Effector CD8-positive, alpha-beta T cell (primary cell): ENCODE results near the gene RASEF.

ENCODE experiments used
- DNase-seq: peaks from one replicate; lab custom pipeline; 2025; lab: John Stamatoyannopoulos, UW

Gene RASEF

GRCh38 chr9:83012922-83013838 lies 49.8 kb downstream of the RASEF start:
- no peak for DNase-seq

- DNase-seq = no peak
Observed at GRCh38 chr9:83012168-83012921, 50.6 kb downstream of the RASEF start.

DNA sequence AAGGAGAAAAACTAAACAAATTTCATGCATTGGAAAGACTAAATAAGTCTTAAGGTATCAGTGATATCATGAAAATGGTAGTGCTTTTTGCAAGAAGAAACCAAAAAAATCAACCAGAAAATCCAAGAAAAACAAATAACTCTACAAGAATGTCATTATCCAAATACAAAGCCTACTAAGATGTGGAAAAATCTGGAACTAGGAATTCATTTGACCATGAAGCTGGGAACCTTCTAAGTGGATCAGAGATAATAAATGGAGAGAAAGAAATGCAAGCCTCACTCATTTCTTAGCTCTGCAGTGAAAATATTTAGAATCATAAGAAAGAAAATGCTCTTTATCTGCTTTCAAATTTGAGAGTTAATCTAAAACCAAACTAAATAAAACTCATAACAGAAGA lies 51.3 kb downstream of the RASEF start:
- DNase-seq = no peak

DNA sequence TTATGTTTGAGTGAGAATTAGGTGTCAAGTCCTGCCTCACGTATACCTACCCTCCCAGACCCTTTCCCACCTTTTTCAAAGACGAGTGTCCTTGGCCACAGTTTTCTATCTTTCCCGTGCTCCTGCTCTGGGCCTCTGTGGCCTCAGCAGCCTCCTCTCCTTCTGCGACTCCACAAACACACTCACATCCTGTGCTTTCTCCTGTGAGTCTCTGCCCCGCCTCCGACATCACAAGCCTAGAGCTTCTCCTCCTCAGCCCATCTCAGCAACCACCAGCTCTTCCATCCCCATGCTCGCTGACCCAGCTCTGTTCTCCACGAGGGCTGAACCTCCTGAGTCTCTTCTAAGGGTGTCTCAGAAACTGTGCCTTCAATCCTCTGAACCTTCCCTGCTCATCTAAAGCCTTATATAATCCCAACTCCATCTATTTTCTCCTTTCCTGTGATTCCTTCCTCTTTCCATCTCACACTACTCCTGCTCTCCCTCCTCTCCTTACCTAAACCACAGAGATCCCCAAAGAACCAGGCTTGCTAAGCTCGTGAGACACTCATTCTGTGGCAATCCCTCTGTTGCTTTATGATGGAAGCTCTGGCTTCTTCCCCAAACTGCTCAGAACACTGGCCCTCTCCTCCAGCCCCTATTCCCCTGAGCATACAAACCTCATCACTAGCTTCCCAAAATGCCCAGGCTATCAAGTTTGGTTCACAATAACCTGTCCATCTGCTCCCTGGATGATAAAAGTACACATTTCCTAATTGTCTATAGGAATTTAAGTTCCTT lies 55.2 kb downstream of the RASEF start:
- no peak for DNase-seq

DNA sequence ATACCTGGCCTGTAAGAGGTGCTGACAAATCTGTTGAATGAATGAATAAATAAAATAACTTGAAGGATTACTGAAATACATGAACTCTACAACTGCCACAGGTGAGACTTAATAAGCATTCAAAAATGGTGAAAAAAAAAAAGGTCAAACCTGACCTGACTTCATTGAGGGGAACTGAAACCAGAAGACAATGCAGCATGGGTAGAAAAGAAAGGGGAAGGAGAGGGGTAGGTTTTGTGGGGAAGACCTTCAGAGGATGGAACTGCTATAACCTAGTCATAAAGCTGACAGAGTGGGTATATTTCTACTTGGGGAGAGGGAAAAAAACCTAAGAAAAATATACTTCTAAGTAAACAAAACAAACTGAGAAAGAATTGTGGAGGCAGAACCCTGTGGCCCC lies 56.6 kb downstream of the RASEF start:
- DNase-seq = no peak

- no peak for DNase-seq
Observed at GRCh38 chr9:83005963-83006362, 57.0 kb downstream of the RASEF start.

GRCh38 chr9:83005361-83005760 lies 57.6 kb downstream of the RASEF start:
- DNase-seq = no peak

DNA sequence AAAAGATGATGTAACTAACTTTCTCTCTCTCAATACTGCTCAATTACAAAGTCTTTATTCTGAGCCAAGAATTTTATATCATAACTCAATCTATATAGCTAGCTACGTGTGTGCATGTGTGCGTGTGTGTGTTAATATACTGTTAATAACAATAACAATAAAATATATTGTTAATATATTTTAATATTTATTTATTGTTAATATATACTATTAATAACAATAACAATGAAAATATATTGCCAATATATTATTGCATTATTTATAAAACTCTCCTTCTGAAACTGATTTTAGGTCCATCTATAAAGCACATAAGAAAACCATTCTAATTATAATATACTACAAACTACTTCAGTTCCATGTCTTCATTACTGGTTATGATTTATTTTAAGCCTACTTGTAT lies 60.6 kb downstream of the RASEF start:
- no peak for DNase-seq

DNA sequence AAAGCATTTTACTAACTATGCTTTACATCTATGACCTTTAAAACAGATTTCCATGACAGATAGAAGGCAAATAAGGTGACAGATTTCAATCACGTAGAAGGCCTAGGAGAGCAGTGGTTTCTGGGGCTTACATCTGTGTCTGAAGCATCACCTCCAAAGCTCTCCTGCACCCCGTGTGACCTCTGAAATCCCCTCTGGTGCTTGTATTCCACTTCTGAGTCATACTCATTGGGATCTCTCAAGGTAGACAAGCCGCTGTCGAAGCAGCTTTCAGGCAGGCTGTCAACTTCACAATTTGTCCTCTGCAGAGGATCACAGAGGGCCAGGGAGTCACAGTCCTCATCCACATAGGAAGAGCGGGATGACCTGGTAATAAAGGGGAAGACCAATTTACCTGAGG lies 62.2 kb downstream of the RASEF start:
- DNase-seq = no peak

- no peak for DNase-seq
Observed at GRCh38 chr9:82998409-82998808, 64.5 kb downstream of the RASEF start.

DNA sequence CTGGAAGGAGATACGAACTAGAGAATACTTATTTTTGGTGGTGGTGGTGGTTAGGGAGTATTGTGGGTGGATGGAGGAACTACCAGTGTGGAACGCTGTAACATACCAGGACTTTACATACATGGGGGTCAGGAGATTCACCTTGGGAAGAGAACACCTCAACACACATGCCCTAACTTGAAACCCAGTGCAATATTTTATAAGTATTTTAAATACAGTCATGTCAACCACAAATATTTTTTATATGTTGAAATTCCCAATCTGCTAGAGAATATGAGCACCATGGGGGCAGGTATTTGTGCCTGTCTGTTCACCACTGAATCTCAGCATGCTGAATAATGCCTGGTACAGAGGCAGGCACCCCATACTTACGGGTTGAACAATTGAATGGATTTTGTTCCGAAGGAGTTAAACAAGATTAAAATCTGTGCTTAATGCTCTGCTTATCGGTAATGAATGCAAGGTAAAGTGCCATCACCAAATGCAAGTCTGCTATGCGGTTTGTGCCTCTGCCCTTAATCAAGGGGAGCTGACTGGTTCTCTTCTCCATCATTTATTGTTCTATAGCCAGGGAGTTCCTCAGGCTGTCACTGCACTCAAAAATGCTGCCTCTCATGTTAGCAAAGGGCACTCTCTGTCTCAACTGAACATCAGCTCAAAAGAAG lies 65.3 kb downstream of the RASEF start:
- no peak for DNase-seq

- no peak for DNase-seq
Observed at GRCh38 chr9:82996941-82997340, 66.0 kb downstream of the RASEF start.

DNA sequence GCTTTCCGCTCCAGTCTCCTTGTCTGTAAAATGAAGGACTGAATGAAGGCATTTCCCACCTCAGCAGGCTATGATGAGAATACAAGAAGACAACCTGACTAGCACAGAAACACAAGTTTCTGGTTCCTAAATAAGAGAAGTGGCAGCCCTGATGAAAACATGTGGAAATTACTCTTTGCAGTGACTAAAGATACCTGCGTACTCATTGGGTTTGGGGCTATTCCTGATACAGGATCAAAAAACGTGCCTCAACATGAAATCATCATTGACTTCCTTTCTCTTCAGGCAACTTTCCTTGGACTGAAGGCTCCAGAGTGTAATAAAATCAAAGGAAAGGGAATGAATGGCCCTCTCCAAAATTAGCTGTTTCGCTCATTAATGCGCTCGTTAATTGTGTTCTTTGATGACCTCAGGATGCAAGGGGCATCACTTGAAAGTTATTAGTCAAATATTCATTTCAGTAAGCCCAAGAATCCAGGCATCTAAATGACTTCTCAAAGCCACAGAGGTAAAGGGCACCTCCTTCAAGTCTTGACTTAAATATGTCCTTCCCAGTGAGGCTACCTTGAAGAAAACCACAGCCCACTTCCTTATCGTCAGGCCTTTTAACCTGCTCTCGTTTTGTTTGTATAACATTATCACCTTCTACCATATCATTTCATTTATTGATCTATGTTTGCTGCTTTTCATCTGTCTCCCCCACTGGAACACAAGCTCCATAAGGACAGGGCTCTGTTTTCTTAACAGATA lies 68.9 kb downstream of the RASEF start:
- DNase-seq = no peak

DNA sequence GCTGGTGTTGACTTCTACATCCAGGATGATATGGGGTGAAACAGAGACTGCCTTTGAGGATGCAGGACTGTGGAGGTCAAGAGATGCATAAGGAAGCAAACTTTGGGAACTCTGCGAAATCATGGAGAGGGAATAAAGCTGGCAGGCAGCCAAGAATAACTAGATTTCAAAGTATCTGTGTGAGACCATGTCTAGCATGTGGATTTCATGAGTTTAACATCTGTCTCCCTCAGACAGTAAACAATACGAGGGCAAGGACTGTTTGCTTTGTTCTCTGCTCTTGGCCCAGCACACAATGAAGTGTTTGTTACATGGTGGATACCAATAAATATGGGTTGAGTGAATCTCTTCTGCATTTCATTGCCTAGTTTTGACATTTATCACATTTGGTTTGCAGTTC lies 71.3 kb downstream of the RASEF start:
- no peak for DNase-seq

DNA sequence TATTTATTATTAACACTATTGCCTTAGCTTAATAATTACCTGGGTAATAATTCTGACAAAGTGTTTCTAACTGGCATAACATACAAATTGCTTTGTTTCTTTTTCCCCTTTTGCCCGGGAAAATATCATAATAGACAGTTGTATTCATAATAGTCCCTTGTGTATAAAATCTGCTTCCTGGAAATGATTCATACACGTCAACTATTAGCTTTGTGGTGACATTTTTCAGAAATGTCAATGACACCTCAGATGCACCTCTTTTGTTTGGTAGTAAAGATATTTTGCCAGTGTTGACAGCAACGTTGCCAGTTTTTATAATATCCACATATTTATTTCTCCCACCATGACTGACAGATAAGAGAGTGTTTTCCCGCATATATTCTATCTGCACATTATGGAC lies 73.0 kb downstream of the RASEF start:
- DNase-seq = no peak

DNA sequence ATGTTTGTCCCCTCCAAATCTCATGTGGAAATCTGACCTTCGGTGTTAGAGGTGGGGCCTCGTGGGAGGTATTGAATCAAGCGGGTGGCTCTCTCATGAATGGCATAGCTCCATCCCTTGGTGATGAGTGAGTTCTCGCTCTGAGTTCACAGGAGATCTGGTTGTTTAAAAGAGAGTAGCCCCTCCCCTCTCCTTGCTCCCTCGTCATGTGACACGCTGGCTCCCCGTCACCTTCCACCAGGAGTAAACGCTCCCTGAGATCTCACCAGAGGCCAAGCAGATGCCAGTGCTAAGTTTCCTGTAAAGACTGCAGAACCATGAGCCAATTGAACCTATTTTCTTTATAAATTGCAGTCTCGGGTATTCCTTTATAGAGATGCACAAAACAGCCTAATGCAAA lies 74.5 kb downstream of the RASEF start:
- DNase-seq = no peak

DNA sequence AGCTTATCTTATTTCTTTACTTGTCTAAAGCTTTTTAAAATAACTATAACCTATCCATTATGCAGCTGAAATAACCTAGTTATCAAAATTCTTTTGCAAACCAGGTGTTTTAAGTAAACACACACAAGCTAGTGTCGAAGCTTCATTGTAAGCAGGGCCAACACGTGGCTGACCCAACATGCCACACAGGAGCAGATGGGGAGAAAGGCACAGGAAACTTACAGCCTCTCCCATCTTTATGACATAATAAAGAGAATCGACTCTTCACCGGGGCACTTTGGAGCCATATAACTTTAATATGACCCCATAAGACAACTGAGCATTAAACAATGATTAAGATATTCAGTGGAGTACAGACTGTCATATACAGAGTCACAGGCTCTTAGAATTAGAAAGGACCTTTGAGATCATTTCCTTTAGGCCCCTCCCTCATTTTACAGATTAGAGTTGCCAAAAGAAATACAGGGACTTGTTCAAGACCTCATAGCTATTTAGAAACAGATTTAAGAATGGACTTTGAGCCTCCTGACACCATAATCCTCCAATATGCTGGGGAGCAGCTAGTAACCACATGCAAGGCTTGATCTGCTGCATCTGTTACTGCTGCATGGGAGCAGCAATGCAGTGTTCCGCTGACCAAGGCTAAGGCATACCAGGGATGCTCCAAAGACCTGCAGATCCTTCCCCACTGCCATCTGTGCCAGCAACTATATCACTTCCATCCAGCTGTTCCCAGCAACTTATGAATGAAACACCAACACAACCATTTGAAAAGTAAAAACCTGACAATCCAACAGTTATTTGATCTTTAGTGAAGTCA lies 75.4 kb downstream of the RASEF start:
- DNase-seq = no peak

GRCh38 chr9:82981552-82981951 lies 81.4 kb downstream of the RASEF start:
- no peak for DNase-seq

GRCh38 chr9:82975176-82975575 lies 87.8 kb downstream of the RASEF start:
- no peak for DNase-seq

DNA sequence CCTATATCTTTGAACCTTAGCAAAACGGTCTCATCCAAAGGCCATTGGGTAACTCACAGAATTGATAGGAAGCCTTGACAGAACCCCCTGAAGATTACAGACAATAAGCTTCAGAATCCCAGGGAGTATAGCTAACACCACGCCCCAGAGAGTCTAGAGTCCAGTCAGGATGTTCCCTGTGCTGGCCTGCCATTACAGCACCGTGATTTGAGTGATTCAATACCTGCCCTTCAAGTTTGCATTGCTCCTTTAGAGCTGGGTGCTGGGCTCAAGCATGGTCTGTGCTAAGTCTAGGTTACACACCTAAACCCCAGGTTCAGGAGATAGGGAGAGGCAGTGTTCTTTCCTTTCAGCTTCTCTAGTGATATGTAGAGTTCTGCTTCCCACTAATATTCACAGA lies 90.5 kb downstream of the RASEF start:
- no peak for DNase-seq
